ENCODE measurements around the gene MGAT5.

The MGAT5 gene

GRCh38 chr2:134341476-134341875, 87.6 kb downstream of the MGAT5 start:
- no peak for DNase-seq

- DNase-seq = no peak
These were observed 91.3 kb downstream of the MGAT5 start for GRCh38 chr2:134344954-134345697.

DNA sequence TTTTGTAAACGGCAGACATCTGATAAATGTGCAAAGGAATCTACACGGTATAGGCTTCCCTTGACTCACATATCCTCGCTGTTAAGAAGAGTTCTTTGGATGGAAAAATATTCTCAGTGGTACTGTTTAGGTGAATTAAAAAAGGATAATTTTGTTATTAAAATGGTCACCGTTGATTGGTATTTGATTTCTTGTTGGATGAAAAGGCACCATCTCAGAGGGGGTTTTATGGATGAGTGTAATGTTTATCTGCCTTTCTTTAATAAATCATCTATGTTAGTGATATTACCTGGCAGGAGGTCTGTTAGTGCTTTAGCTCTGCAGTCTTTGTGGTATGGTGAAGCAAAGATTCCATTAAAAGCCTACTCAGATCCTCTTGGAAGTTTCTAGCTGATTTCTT, 92.3 kb downstream of the MGAT5 start:
- DNase-seq = no peak

- no peak for DNase-seq
These were observed 93.9 kb downstream of the MGAT5 start for GRCh38 chr2:134347756-134348155.

DNA sequence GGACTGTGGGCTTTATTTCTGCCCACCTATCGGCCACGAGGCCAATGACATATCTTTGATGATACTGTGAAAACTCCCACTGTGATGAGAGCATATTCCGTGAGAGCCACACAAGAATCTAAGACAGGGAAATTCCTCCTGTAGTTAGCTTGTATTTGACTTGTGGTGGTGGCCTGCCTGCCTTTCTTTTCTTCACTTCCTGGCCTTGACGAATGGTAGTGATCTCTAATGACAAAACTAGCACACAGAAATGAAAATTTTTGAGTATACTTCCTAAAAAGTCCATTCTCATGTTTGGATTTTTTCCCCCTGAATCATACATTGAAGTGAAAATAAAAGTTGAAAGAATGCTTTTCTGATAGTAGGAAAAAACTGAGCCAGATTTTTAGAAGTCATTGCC, 94.4 kb downstream of the MGAT5 start:
- DNase-seq = no peak

- DNase-seq = no peak
These were observed 94.9 kb downstream of the MGAT5 start for GRCh38 chr2:134348760-134349159.

GRCh38 chr2:134351016-134351415, 97.1 kb downstream of the MGAT5 start:
- DNase-seq = no peak

DNA sequence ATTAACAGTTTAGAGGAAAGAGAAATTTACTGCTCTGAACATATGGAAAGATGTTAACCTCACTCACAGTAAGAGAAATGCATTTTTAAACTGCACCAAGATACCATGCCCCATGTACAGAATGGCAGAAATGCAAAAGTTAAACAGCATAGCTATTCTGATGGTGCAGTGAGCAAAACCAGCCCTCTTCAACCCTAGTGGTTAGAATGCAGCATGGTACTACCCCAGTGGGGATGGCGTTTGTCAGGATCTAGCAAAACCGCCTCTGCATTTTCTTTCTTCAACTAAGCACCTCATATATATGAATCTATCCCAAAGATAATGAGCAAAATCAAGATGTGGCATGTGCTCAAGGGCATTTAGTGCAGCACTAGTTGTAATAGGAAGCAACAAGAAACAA, 98.0 kb downstream of the MGAT5 start:
- no peak for DNase-seq

- DNase-seq = no peak
These were observed 99.0 kb downstream of the MGAT5 start for GRCh38 chr2:134352844-134353243.

DNA sequence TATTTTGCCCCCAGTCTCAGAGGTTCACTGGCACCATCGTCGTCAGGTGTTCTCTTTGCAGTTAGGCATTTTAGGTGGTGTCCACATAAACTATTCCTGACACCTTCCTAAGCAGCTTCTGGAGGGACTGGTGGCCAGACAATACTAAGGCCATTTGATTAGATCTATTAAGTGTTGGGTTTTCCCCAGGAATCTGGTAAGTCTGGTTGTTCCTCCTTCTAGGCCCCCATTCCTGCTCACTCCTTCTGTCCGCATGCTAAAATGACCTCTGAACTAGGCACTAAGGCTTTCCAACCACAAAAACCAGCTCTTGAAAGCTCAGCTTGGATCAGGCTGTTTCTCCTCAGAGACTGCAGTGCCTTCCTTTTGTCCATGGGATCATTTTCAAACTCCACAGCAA, 100.7 kb downstream of the MGAT5 start:
- no peak for DNase-seq

DNA sequence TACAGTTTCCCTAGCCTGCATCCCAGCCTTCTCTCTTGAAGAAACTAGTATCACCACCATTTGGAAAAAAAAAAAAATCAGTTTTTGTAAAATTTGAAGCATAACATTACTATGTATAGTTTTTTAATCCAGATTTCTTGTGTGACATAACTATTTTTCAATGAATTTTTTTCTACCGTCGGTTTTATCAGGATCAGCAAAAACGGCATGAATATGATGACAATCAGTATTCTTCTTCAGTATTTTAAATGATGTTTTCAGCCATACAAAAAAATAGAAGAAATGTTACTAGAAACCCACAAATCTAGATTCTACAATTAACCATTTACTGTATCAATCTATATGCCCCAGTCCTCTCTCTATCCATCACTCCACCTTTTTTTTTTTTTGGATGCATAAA, 103.9 kb downstream of the MGAT5 start:
- DNase-seq = no peak

- DNase-seq = no peak
These were observed 105.7 kb downstream of the MGAT5 start for GRCh38 chr2:134359367-134360081.

DNA sequence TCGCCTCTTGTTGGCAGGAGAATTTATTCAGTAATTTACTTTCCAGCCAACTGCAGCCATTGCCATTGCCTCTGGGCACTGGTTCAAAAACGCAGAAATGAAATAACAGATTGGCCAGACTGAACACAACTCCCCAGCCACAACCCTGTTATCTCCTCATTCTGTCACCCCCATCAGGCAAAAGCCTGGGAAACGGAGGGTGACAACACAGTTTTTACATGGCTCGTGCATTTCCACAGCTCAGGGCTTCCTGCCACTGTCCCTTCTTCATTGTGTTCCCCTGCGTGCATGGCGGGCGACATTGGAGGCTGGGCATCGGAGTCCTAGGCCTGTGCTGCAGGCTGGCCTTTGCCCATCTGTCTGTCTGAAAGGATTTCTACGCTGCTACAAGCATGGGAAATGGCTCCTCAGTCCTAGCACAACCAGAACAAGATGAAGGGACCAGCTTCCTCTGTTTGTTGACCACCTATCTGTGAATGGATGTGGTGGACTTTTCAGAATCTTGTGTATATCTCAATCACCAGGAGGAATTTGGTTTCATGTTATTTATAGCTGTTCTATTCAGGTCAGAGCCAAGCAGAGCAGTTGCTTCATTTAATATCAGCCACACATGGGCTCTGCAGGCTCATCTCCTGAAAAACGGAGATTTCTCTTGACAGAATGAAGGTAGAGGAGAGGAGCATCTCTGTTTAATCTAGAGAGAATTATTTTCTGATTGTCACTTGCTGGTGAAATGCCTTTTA, 107.0 kb downstream of the MGAT5 start:
- DNase-seq = peak; percentile 25

GRCh38 chr2:134361648-134362047, 107.8 kb downstream of the MGAT5 start:
- DNase-seq = no peak

GRCh38 chr2:134362152-134362668, 108.3 kb downstream of the MGAT5 start:
- no peak for DNase-seq

DNA sequence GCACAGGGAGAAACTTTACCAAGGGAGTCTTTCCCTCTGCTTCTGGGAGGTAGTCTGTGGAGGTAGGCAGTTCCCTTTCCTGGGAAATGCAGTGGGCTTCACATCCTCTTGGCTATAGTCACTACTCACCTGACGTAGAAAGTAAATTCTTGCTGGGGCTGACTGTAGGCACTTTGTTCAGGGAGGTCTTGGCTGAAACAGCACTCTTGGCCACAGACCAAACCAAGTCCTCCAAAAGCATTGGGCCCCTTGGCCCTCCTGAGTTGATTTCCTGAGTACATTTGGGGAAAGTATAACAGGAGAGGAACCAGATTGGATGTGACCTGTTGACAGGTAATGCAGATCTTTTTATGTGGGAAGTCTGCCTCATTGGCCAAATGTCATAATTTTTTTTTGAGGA, 108.9 kb downstream of the MGAT5 start:
- DNase-seq = no peak

- no peak for DNase-seq
These were observed 111.5 kb downstream of the MGAT5 start for GRCh38 chr2:134365356-134365755.

DNA sequence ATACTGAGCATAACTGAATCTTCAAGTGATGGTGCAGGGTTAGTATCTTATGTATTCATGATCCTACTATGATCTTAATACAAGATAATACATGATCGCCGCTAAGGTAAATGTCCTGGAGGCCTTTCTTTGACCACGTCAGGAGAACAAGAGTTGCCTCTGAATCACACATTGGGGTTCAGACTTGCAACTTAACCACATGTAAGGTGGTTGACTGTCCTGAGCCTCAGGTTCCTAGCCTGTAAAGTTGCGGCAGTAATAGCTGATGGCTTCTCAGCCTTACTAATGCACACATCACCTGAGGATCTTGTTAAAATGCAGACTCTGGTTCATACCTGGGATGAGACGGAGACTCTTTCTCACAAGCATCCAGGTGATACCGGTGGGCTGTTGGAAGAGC, 112.5 kb downstream of the MGAT5 start:
- DNase-seq = no peak

DNA sequence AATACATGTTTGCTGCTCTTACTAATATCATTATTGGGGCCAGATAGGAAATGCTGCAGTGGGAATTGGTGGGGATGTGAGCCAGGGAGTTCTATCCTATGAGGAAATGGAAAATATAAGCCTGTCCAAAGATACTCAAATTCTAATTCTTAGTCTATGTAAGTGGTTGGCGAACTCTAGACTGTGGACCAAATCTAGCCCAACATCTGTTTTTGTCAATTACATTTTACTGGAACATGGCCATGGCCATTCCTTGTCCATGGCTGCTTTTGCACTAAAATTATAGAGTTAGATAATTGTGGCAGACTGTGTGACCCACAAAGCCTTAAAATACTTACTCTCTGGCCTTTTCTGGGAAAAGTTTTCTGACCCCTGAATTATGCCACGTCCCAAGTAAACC, 113.3 kb downstream of the MGAT5 start:
- no peak for DNase-seq

GRCh38 chr2:134368009-134368817, 114.3 kb downstream of the MGAT5 start:
- DNase-seq = no peak

- DNase-seq = no peak
These were observed 115.5 kb downstream of the MGAT5 start for GRCh38 chr2:134369220-134369902.
